Glutamatergic neuron (in vitro differentiated cells): Measurements from ENCODE around the gene CAMKK2. TPM values are rescaled to one million over a fixed set of nuclear protein-coding genes. Genes with fewer than 3 reads are reported as not detected.
"Not testable (repeated sequence)": the region's sequence is repeated elsewhere in the genome, so short reads cannot be mapped to it uniquely, and the experiment has no call there.

Experiments used
- DNase-seq: peaks from one replicate; pipeline ENCODE4 v3.0.0; 2022
- H3K27ac Mint-ChIP-seq: one replicate; pipeline ENCODE4 v1.8.0; 2020; ENCODE audit warnings: mild to moderate bottlenecking, mixed read lengths, inconsistent platforms; ENCODE audit not compliant: unreplicated experiment
- H3K27me3 Mint-ChIP-seq: one replicate; pipeline ENCODE4 v1.8.0; 2020; ENCODE audit warnings: mild to moderate bottlenecking, moderate library complexity, mixed read lengths, inconsistent platforms; ENCODE audit not compliant: unreplicated experiment
- H3K36me3 Mint-ChIP-seq: one replicate; pipeline ENCODE4 v1.8.0; 2020; ENCODE audit warnings: mild to moderate bottlenecking, mixed read lengths, inconsistent platforms; ENCODE audit not compliant: unreplicated experiment
- H3K4me1 Mint-ChIP-seq: one replicate; pipeline ENCODE4 v1.8.0; 2020; ENCODE audit warnings: mild to moderate bottlenecking, low read depth, mixed read lengths, inconsistent platforms; ENCODE audit not compliant: unreplicated experiment
- H3K4me3 Mint-ChIP-seq: one replicate; pipeline ENCODE4 v1.8.0; 2020; ENCODE audit warnings: mild to moderate bottlenecking, mixed read lengths, inconsistent platforms; ENCODE audit not compliant: unreplicated experiment
- H3K9me3 Mint-ChIP-seq: one replicate; pipeline ENCODE4 v1.8.0; 2020; ENCODE audit warnings: mild to moderate bottlenecking, moderate library complexity, mixed read lengths, inconsistent platforms; ENCODE audit not compliant: unreplicated experiment
- total RNA-seq: library from RNA; stranded (reverse); fragmentation: NEBNext Ultra II Directional; extraction: Animal tissue kit (Norgen Biotek cat#: 25700); gene quantifications from one replicate; pipeline ENCODE4 v1.2.1, GENCODE V29; 2021; ENCODE audit not compliant: unreplicated experiment
- TF ChIP-seq, protein P1 (sequence below): fragments of 200-600 bp; sonication (generic); IDR thresholded peaks from one replicate; pipeline ENCODE4 v1.5.0; 2021; ENCODE audit not compliant: partially characterized antibody, unreplicated experiment

CAMKK2 gene
- total RNA-seq, 1 donor from 2014 or later: 50.2 TPM

DNA sequence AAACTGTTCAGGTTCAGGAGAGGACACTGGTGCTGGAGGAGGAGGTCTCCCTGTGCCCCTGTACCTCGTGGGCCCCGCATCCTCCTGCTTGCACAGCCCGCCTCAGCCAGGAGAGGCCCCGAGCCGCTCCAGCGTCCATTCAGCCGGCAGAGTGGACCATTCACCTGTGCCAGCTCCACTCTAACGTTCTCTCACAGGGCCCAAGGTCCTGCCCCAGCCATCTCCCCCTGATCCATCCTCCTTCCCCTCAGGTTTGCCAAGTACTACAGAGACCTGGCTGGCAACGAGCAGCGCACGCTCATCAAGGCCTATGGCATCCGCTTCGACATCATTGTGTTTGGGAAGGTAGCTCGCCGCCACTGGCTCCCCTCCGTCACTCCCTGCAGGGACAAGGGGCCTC lies 64.3 kb downstream of the CAMKK2 start:
- no peak for DNase-seq
- Mint-ChIP-seq H3K27ac (no peak overlapping the region), H3K9me3 (peaks cover 7% of the 10 kb centered on the region), H3K4me3 (no peak overlapping the region), H3K36me3 (no peaks in the 10 kb centered on the region), H3K4me1 (peaks cover 4% of the 10 kb centered on the region), H3K27me3 (peaks cover 3% of the 10 kb centered on the region)
- TF ChIP-seq, protein P1, sequence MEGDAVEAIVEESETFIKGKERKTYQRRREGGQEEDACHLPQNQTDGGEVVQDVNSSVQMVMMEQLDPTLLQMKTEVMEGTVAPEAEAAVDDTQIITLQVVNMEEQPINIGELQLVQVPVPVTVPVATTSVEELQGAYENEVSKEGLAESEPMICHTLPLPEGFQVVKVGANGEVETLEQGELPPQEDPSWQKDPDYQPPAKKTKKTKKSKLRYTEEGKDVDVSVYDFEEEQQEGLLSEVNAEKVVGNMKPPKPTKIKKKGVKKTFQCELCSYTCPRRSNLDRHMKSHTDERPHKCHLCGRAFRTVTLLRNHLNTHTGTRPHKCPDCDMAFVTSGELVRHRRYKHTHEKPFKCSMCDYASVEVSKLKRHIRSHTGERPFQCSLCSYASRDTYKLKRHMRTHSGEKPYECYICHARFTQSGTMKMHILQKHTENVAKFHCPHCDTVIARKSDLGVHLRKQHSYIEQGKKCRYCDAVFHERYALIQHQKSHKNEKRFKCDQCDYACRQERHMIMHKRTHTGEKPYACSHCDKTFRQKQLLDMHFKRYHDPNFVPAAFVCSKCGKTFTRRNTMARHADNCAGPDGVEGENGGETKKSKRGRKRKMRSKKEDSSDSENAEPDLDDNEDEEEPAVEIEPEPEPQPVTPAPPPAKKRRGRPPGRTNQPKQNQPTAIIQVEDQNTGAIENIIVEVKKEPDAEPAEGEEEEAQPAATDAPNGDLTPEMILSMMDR: no peak

DNA sequence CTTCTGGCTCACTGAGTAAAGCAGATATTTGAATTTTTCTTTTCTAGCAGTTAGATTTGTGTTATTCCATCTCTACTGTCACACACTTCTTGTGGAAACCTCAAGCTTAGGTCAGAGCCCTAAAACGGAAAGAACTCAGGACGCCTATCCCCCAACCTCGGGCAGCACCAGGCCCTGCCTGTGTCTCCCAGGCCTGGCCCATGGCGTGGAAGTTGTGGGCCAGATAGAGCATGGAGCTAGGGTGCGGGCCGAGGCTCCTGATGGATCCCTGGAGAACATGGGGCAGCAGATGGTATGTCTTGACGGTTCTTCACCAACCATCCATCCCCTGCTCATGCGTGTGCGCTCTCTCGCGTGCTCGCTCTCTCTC lies 66.0 kb downstream of the CAMKK2 start:
- Mint-ChIP-seq H3K9me3 (peaks cover 7% of the 10 kb centered on the region), H3K36me3 (no peaks in the 10 kb centered on the region), H3K27ac (no peak overlapping the region), H3K27me3 (peaks cover 3% of the 10 kb centered on the region), H3K4me3 (no peak overlapping the region), H3K4me1 (peaks cover 4% of the 10 kb centered on the region)
- TF ChIP-seq, protein P1: peak; percentile 28
- DNase-seq: no peak

DNA sequence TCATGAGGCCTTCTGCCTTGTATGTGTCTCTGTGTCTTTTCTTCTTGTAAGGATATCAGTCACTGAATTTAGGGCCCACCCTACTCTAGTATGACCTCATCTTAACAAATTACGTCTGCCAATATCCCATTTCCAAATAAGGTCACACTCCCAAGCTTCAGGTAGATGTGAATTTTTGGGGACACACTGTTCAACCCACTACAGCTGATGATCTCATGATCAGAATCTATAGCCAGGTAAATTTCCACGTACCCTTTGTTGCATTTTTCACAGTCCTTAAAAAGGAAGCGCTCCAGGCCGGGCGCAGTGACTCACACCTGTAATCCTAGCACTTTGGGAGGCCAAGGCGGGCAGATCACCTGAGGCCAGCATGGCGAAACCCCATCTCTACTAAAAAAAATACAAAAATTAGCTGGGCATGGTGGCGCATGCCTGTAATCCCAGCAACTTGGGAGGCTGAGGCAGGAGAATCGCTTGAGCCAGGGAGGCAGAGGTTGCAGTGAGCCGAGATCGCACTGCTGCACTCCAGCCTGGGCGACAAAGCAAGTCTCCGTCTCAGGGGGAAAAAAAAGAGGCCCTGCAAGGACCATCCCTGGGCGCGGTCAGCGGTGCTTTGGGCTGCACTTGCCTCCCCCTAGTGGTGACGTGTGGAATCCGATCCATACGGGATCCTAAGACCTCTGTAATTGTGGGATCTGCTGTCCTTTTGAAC lies 66.5 kb downstream of the CAMKK2 start:
- H3K27me3 Mint-ChIP-seq, H3K4me1 Mint-ChIP-seq, H3K27ac Mint-ChIP-seq, H3K4me3 Mint-ChIP-seq, H3K9me3 Mint-ChIP-seq, H3K36me3 Mint-ChIP-seq: not testable (repeated sequence)
- peak; percentile 87 for DNase-seq
- TF ChIP-seq, protein P1: peak; percentile 93

DNA sequence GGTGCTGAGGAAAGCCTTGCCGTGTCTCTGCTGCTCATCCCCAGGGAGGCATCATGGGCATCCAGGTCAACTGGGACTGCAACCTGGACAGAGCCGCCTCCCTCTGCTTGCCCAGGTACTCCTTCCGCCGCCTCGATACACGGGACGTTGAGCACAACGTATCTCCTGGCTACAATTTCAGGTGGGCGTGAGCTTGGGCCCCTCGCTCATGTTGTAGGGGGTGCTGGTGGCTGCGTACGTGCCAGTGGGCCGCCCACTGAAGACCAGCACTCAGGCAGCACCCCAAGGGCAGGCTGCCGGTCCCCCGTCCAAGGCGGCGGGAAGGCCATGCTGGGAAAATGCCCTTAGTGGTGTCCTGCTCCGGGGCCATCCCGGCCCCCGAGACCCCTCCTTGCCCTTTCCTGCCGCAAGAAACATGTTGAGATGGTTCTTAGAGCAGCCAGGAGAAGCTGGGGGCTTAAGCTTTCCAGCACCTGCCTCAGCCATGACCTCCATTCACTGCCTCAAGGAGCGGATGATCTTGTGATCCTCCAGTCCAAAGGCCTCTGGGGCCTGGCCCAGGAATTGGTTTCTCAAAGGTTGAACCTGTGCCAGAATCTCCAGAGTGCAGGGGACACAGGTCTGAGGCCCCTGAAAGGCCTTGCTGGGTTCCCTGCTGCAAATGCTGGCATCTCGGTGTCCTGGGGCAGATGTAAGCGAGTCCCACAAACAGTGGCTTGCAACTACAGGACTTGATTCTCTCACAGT lies 67.4 kb downstream of the CAMKK2 start:
- TF ChIP-seq, protein P1: no peak
- peaks cover 5% of the 10 kb centered on the region for H3K9me3 Mint-ChIP-seq
- no peak overlapping the region for H3K4me3 Mint-ChIP-seq

DNA sequence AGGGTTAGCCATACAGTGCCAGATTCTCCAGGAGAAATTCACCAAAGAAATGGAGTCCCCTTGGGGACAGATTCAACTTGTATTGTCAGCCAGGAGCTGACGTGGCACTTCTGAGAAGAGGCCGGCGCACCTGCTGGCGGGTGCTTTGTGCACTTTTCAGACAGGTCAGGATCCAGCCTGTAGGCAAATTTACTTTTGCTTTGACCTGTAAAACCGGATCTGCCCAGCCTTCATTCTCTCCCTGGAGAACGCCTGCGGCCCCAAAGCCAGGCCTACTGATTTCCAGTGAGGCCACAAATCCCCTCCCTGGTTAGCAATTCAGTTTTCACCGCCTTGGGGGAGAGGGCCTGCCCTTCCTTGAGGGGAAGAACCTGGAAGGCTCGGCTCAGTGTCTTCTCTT lies 69.2 kb downstream of the CAMKK2 start:
- Mint-ChIP-seq H3K4me3 (no peak overlapping the region), H3K27me3 (no peaks in the 10 kb centered on the region), H3K27ac (no peak overlapping the region), H3K4me1 (peaks cover 4% of the 10 kb centered on the region), H3K9me3 (peaks cover 3% of the 10 kb centered on the region), H3K36me3 (no peaks in the 10 kb centered on the region)
- TF ChIP-seq, protein P1: no peak
- DNase-seq: no peak

More for the DNA sequence above, 67.4 kb downstream of the CAMKK2 start:
- peaks cover 3% of the 10 kb centered on the region for H3K27me3 Mint-ChIP-seq
- H3K27ac Mint-ChIP-seq: no peak overlapping the region
- H3K36me3 Mint-ChIP-seq: no peaks in the 10 kb centered on the region
- H3K4me1 Mint-ChIP-seq: peaks cover 4% of the 10 kb centered on the region
- no peak for DNase-seq

DNA sequence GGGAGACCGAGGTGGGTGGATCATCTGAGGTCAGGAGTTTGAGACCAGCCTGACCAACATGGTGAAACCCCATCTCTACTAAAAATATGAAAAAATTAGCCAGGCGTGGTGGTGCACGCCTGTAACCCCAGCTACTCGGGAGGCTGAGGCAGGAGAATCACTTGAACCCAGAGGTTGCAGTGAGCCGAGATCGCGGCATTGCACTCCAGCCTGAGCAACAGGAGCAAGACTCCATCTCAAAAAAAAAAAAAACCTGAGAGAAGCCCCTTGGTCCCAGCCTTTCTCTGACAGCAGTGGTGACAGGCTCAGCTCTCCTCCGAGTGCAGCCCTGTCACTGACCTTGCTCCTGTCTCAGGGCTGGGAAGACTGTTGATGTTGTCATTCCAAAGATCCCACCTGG lies 69.6 kb downstream of the CAMKK2 start:
- H3K36me3 Mint-ChIP-seq: not testable (repeated sequence)

More for the DNA sequence above, 69.6 kb downstream of the CAMKK2 start:
- not testable (repeated sequence) for H3K9me3 Mint-ChIP-seq, H3K27me3 Mint-ChIP-seq, DNase-seq, H3K27ac Mint-ChIP-seq, H3K4me1 Mint-ChIP-seq, H3K4me3 Mint-ChIP-seq
